ENCODE results near the gene KCNB1. TPM values are rescaled to one million over a fixed set of nuclear protein-coding genes. Genes with fewer than 3 reads are reported as not detected.
A peak's percentile ranks its signal among the peaks of the same experiment; 100 is the strongest.

Gene KCNB1
- total RNA-seq, 1 donor from 2014 or later, result not detected

DNA sequence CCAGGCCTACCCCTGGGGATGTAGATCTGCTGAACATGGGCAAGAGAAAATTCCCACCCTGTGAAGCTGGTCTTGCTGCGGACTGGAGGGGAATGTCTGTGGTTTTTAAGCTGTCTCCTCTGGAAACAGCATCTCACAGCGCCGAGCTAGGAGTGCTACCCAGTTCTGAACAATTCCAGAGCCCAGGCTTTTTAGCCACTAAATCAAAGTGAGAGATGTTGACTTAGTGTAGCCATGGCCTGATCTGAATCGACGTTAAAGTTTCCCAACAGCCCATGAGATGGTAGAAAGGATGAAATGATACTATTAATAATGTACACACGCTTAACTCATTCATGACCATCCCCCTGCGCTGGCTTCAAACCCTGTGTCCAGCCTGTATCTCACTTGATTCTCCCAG lies 63.7 kb downstream of the KCNB1 start:
- FAIRE-seq (no peak), DNase-seq (ENCODE audit: low read depth) (no peak)
- TF ChIP-seq, protein P1, sequence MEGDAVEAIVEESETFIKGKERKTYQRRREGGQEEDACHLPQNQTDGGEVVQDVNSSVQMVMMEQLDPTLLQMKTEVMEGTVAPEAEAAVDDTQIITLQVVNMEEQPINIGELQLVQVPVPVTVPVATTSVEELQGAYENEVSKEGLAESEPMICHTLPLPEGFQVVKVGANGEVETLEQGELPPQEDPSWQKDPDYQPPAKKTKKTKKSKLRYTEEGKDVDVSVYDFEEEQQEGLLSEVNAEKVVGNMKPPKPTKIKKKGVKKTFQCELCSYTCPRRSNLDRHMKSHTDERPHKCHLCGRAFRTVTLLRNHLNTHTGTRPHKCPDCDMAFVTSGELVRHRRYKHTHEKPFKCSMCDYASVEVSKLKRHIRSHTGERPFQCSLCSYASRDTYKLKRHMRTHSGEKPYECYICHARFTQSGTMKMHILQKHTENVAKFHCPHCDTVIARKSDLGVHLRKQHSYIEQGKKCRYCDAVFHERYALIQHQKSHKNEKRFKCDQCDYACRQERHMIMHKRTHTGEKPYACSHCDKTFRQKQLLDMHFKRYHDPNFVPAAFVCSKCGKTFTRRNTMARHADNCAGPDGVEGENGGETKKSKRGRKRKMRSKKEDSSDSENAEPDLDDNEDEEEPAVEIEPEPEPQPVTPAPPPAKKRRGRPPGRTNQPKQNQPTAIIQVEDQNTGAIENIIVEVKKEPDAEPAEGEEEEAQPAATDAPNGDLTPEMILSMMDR (IDR thresholded peaks at IDR 0.05; ENCODE audit: insufficient read depth, low read length, severe bottlenecking), result no peak
- Histone ChIP-seq H3K27me3 (ENCODE audit: control insufficient read depth, insufficient read depth, low read length) (peaks cover 8% of the 10 kb centered on the region), H3K36me3 (ENCODE audit: control insufficient read depth, insufficient read depth, low read length) (no peaks in the 10 kb centered on the region), H3K4me3 (ENCODE audit: low read depth, low read length) (no peak overlapping the region)

DNA sequence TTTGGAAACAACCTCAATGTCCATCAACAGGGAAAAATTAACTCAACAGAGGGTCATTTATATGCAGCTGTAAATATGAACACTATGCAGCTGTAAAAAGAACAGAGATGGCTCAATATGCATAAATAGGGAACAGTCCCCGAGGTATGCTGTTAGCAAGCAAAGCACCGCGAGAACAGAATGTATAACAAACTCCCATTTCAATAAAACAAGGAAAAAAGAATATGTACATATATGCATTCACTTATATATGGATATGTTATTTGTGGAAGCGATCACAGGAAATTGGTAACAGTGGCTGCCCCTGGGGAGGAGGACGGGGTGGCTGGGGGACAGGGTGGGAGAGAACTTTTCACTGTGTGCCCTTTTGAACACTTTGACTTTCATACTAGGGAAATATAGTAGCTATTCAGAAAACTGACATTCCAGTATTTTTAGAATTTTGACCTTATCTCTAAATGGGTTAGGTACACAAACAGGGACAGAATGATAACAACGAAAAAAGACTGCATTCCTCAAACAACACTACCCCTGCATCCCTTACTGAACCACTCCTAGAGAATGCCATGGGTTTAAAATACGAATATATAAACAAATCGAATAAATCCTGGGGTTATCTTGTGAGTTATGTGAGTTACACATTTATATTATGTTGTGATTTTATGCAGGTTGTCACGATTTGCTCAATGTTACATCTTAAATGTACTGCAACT lies 64.5 kb downstream of the KCNB1 start:
- Histone ChIP-seq H3K4me3 (ENCODE audit: low read depth, low read length) (no peak overlapping the region), H3K36me3 (ENCODE audit: control insufficient read depth, insufficient read depth, low read length) (no peaks in the 10 kb centered on the region), H3K27me3 (ENCODE audit: control insufficient read depth, insufficient read depth, low read length) (peaks cover 13% of the 10 kb centered on the region)
- FAIRE-seq (no peak), DNase-seq (ENCODE audit: low read depth) (no peak)
- TF ChIP-seq, protein P1 (IDR thresholded peaks at IDR 0.05; ENCODE audit: insufficient read depth, low read length, severe bottlenecking), result no peak

DNA sequence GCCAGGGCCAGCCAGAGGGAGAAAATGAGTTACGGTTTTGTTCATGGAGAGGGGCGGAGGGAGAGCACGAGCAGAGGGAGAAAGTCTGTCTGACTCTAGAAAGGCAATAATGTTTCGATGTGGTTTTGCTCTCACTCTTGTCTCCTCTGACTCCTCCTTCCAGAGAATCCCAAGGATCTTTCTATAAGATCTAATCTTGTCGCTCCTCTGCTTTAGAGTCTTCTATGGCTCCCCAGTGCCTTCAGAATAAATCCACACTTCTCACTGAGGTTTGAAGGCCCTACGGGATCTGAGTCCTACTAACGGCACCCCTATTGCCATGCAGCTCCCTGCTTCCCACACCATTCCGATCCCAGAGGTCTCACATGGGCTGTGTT lies 66.8 kb downstream of the KCNB1 start:
- no peak for DNase-seq (ENCODE audit: low read depth)
- Histone ChIP-seq H3K4me3 (ENCODE audit: low read depth, low read length) (no peak overlapping the region), H3K36me3 (ENCODE audit: control insufficient read depth, insufficient read depth, low read length) (no peaks in the 10 kb centered on the region), H3K27me3 (ENCODE audit: control insufficient read depth, insufficient read depth, low read length) (peaks cover 18% of the 10 kb centered on the region)
- TF ChIP-seq, protein P1 (IDR thresholded peaks at IDR 0.05; ENCODE audit: insufficient read depth, low read length, severe bottlenecking), result no peak
- FAIRE-seq, result no peak

DNA sequence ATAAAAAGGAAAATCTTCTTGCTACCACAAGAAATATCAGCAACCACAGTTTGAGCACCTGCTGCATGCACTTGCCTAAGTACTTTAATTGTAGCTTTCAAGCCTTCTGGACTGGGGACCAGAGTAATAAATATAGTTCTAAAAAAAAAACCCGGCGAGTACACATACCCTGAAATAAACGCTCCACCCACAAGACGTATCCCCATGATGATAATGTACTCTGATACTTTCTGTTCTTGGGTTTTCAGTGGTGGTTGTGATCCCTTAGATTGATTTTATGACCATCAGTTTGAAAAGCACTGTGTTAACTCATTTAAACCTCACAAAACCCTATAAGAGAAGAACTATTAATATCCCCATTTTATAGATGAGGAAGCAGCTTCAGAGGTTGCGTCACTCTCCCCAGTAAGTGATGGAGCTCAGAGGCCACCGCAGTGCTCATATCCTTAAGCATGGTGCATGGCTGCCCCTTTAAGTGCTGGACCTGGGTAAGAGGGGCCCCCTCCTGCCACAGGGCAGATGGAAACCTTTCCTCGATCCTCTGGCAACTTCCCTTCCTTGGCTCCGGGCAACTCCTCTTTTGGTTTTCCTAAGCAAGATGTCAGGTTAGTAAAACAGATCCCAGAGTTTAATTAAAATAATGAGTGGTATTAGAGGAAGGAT lies 67.3 kb downstream of the KCNB1 start:
- H3K4me3 ChIP-seq (ENCODE audit: low read depth, low read length), result no peak overlapping the region
- DNase-seq (ENCODE audit: low read depth), result no peak
- no peaks in the 10 kb centered on the region for H3K36me3 ChIP-seq (ENCODE audit: control insufficient read depth, insufficient read depth, low read length)
- TF ChIP-seq, protein P1 (IDR thresholded peaks at IDR 0.05; ENCODE audit: insufficient read depth, low read length, severe bottlenecking), result no peak
- no peak for FAIRE-seq
- H3K27me3 ChIP-seq (ENCODE audit: control insufficient read depth, insufficient read depth, low read length), result peaks cover 18% of the 10 kb centered on the region

DNA sequence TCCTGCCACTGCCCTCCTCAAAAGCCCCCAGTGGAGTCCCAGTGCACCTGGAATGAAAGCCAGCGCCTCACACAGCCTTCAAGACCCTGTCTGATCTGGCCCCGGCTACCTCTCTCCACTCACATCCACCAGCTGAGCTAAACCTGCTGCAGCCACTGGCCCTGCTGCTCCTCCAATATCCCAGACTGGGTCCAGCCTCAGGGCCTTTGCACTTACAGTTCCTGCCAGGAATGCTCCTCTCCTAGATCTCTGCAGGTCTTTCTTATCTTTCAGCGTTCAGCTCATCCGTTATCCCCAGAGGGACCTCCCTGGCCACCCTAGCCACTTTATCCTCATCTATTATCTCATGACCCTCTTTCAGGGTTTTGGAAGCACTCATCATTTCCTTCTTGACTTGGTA lies 68.8 kb downstream of the KCNB1 start:
- H3K27me3 ChIP-seq (ENCODE audit: control insufficient read depth, insufficient read depth, low read length), result peaks cover 16% of the 10 kb centered on the region
- TF ChIP-seq, protein P1 (IDR thresholded peaks at IDR 0.05; ENCODE audit: insufficient read depth, low read length, severe bottlenecking), result no peak
- FAIRE-seq (peak; percentile 7), DNase-seq (ENCODE audit: low read depth) (no peak)
- H3K4me3 ChIP-seq (ENCODE audit: low read depth, low read length), result no peak overlapping the region
- no peaks in the 10 kb centered on the region for H3K36me3 ChIP-seq (ENCODE audit: control insufficient read depth, insufficient read depth, low read length)

Data from bronchial epithelial cell (primary cell).